ENCODE data around the gene SCGB3A1. TPM values are rescaled to one million over a fixed set of nuclear protein-coding genes. Genes with fewer than 3 reads are reported as not detected.

The SCGB3A1 gene
- polyA plus RNA-seq, 2 of the 4 experiments (the other 2 are of a cell fraction), result not detected

- no peak overlapping the region for H3K4me2 ChIP-seq
- H3K4me1 ChIP-seq, result no peaks in the 10 kb centered on the region
- FAIRE-seq (no peak), DNase-seq (ENCODE audit: low read depth in 1 of 2, low spot score in 1 of 2) (no peak), ATAC-seq (no peak)
- WGBS (ENCODE audit: missing lambda C conversion rate), result 83% methylated on average over 6 of the region's 6 CpGs
- H3K9me3 ChIP-seq, result no peaks in the 10 kb centered on the region
- POLR2A ChIA-PET, result no interaction called here
- CTCF ChIA-PET, result interaction anchor here (1.0 to 1.2 kb wide), 2 partner anchors 8 to 306 kb away, joined by 3 to 8 read pairs; no protein-coding TSS in a partner anchor
- no peak for TF ChIP-seq E2F6 (IDR thresholded peaks at IDR 0.05; ENCODE audit: borderline replicate concordance, low read depth)
- H3K27ac ChIP-seq, result no peak overlapping the region
- H3K4me3 ChIP-seq, result no peak overlapping the region
These were observed 8.3 kb upstream of the SCGB3A1 start for GRCh38 chr5:180599590-180599914.

GRCh38 chr5:180598797-180599589 is 7.7 kb upstream of the SCGB3A1 start:
- Histone ChIP-seq H3K4me1 (no peaks in the 10 kb centered on the region), H3K4me2 (no peak overlapping the region), H3K4me3 (no peak overlapping the region), H3K9me3 (no peaks in the 10 kb centered on the region), H3K27ac (no peak overlapping the region)
- TF ChIP-seq HEYL (CRISPR knock-in tag; IDR thresholded peaks at IDR 0.05), result no peak
- TF ChIP-seq HOXB5 (CRISPR knock-in tag; IDR thresholded peaks at IDR 0.05), result no peak
- no peak for DNase-seq (ENCODE audit: low read depth in 1 of 2, low spot score in 1 of 2)
- no peak for FAIRE-seq
- ChIA-PET POLR2A (no interaction called here), CTCF (interaction anchor here (1.0 to 1.2 kb wide), 2 partner anchors 9 to 305 kb away, joined by 3 to 8 read pairs; no protein-coding TSS in a partner anchor)
- no peak for ATAC-seq
- 69% methylated on average over 11 of the region's 16 CpGs for WGBS (ENCODE audit: missing lambda C conversion rate)

GRCh38 chr5:180598316-180598701 is 7.0 kb upstream of the SCGB3A1 start:
- Histone ChIP-seq H3K4me1 (no peaks in the 10 kb centered on the region), H3K9me3 (no peaks in the 10 kb centered on the region), H3K4me3 (no peak overlapping the region), H3K4me2 (no peak overlapping the region), H3K27ac (no peak overlapping the region)
- ATAC-seq (no peak), DNase-seq (ENCODE audit: low read depth in 1 of 2, low spot score in 1 of 2) (no peak), FAIRE-seq (no peak)
- ChIA-PET CTCF (interaction anchor here (0.8 to 3.4 kb wide), 3 partner anchors 8 to 21 kb away, joined by 3 to 11 read pairs (median 3); no protein-coding TSS in a partner anchor), POLR2A (no interaction called here)
- WGBS (ENCODE audit: missing lambda C conversion rate), result 83% methylated on average over 9 of the region's 9 CpGs
- TF ChIP-seq CEBPB (IDR thresholded peaks at IDR 0.05), result no peak
- no peak for TF ChIP-seq HOXA7 (CRISPR knock-in tag; IDR thresholded peaks at IDR 0.05)
- TF ChIP-seq ATOH8 (CRISPR knock-in tag; IDR thresholded peaks at IDR 0.05; ENCODE audit: low read depth), result no peak
- TF ChIP-seq RARB (CRISPR knock-in tag; IDR thresholded peaks at IDR 0.05), result no peak
- TF ChIP-seq KDM5A (IDR thresholded peaks at IDR 0.05), result no peak
- TF ChIP-seq SREBF2 (IDR thresholded peaks at IDR 0.05), result no peak

GRCh38 chr5:180596668-180597231 is 5.5 kb upstream of the SCGB3A1 start:
- H3K4me3 ChIP-seq, result no peak overlapping the region
- H3K4me1 ChIP-seq, result no peaks in the 10 kb centered on the region
- DNase-seq (ENCODE audit: low read depth in 1 of 2, low spot score in 1 of 2) (no peak), ATAC-seq (no peak), FAIRE-seq (no peak)
- no peak overlapping the region for H3K4me2 ChIP-seq
- H3K9me3 ChIP-seq, result no peaks in the 10 kb centered on the region
- TF ChIP-seq HOXA7 (CRISPR knock-in tag; IDR thresholded peaks at IDR 0.05) (no peak), ATOH8 (CRISPR knock-in tag; IDR thresholded peaks at IDR 0.05; ENCODE audit: low read depth) (no peak), REST (IDR thresholded peaks at IDR 0.05) (no peak), FOXS1 (CRISPR knock-in tag; IDR thresholded peaks at IDR 0.05) (no peak), HMGXB4 (CRISPR knock-in tag; IDR thresholded peaks at IDR 0.05; ENCODE audit: borderline replicate concordance) (no peak), HES2 (IDR thresholded peaks at IDR 0.05) (no peak), JUN (IDR thresholded peaks at IDR 0.05) (no peak), RFX5 (IDR thresholded peaks at IDR 0.05) (no peak), EHF (CRISPR knock-in tag; IDR thresholded peaks at IDR 0.05) (no peak)
- H3K27ac ChIP-seq, result no peak overlapping the region; a peak in 1 of 6 replicates
- WGBS (ENCODE audit: missing lambda C conversion rate), result 51% methylated on average over 15 of the region's 24 CpGs
- CTCF ChIA-PET, result interaction anchor here (1.7 to 3.4 kb wide), 2 partner anchors 8 to 10 kb away, joined by 3 to 11 read pairs; no protein-coding TSS in a partner anchor
- POLR2A ChIA-PET, result no interaction called here
